ENCODE measurements around the gene LOXHD1.

LOXHD1 gene

GRCh38 chr18:46497129-46497528 lies 159.9 kb downstream of the LOXHD1 start:
- no peaks in the 10 kb centered on the region for H3K27me3 ChIP-seq (replicated peaks; ENCODE audit: control insufficient read depth, insufficient read depth, low read length, poor library complexity, severe bottlenecking)
- no peak overlapping the region for H3K27ac ChIP-seq (ENCODE audit: insufficient read depth, low read length, poor library complexity, severe bottlenecking)
- H3K36me3 ChIP-seq (ENCODE audit: control insufficient read depth, insufficient read depth, low read length): no peaks in the 10 kb centered on the region
- no peak for DNase-seq
- H3K9me3 ChIP-seq (ENCODE audit: control insufficient read depth, low read length): no peaks in the 10 kb centered on the region
- H3K4me3 ChIP-seq (ENCODE audit: insufficient read depth, low read depth, low read length, poor library complexity, severe bottlenecking): no peak overlapping the region
- no peaks in the 10 kb centered on the region for H3K4me1 ChIP-seq (ENCODE audit: control insufficient read depth, insufficient read depth, low read length, poor library complexity, severe bottlenecking)

GRCh38 chr18:46488471-46489213 lies 168.4 kb downstream of the LOXHD1 start:
- Histone ChIP-seq H3K4me3 (ENCODE audit: insufficient read depth, low read depth, low read length, poor library complexity, severe bottlenecking) (no peak overlapping the region), H3K4me1 (ENCODE audit: control insufficient read depth, insufficient read depth, low read length, poor library complexity, severe bottlenecking) (no peaks in the 10 kb centered on the region), H3K36me3 (ENCODE audit: control insufficient read depth, insufficient read depth, low read length) (no peaks in the 10 kb centered on the region), H3K27me3 (replicated peaks; ENCODE audit: control insufficient read depth, insufficient read depth, low read length, poor library complexity, severe bottlenecking) (no peaks in the 10 kb centered on the region), H3K27ac (ENCODE audit: insufficient read depth, low read length, poor library complexity, severe bottlenecking) (no peak overlapping the region), H3K9me3 (ENCODE audit: control insufficient read depth, low read length) (no peaks in the 10 kb centered on the region)
- no peak for DNase-seq

GRCh38 chr18:46485675-46486194 lies 171.3 kb downstream of the LOXHD1 start:
- Histone ChIP-seq H3K36me3 (ENCODE audit: control insufficient read depth, insufficient read depth, low read length) (no peaks in the 10 kb centered on the region), H3K4me1 (ENCODE audit: control insufficient read depth, insufficient read depth, low read length, poor library complexity, severe bottlenecking) (no peaks in the 10 kb centered on the region), H3K27me3 (replicated peaks; ENCODE audit: control insufficient read depth, insufficient read depth, low read length, poor library complexity, severe bottlenecking) (no peaks in the 10 kb centered on the region), H3K27ac (ENCODE audit: insufficient read depth, low read length, poor library complexity, severe bottlenecking) (no peak overlapping the region), H3K4me3 (ENCODE audit: insufficient read depth, low read depth, low read length, poor library complexity, severe bottlenecking) (no peak overlapping the region), H3K9me3 (ENCODE audit: control insufficient read depth, low read length) (no peaks in the 10 kb centered on the region)
- no peak for DNase-seq

- no peak overlapping the region for H3K4me3 ChIP-seq (ENCODE audit: insufficient read depth, low read depth, low read length, poor library complexity, severe bottlenecking)
- H3K9me3 ChIP-seq (ENCODE audit: control insufficient read depth, low read length): no peaks in the 10 kb centered on the region
- no peak for DNase-seq
- H3K4me1 ChIP-seq (ENCODE audit: control insufficient read depth, insufficient read depth, low read length, poor library complexity, severe bottlenecking): no peaks in the 10 kb centered on the region
- H3K36me3 ChIP-seq (ENCODE audit: control insufficient read depth, insufficient read depth, low read length): no peaks in the 10 kb centered on the region
- no peaks in the 10 kb centered on the region for H3K27me3 ChIP-seq (replicated peaks; ENCODE audit: control insufficient read depth, insufficient read depth, low read length, poor library complexity, severe bottlenecking)
- H3K27ac ChIP-seq (ENCODE audit: insufficient read depth, low read length, poor library complexity, severe bottlenecking): no peak overlapping the region
Observed at GRCh38 chr18:46484971-46485370, 172.0 kb downstream of the LOXHD1 start.

GRCh38 chr18:46482831-46483230 lies 174.2 kb downstream of the LOXHD1 start:
- H3K9me3 ChIP-seq (ENCODE audit: control insufficient read depth, low read length): no peaks in the 10 kb centered on the region
- H3K4me3 ChIP-seq (ENCODE audit: insufficient read depth, low read depth, low read length, poor library complexity, severe bottlenecking): no peak overlapping the region
- no peaks in the 10 kb centered on the region for H3K4me1 ChIP-seq (ENCODE audit: control insufficient read depth, insufficient read depth, low read length, poor library complexity, severe bottlenecking)
- no peak overlapping the region for H3K27ac ChIP-seq (ENCODE audit: insufficient read depth, low read length, poor library complexity, severe bottlenecking)
- H3K27me3 ChIP-seq (replicated peaks; ENCODE audit: control insufficient read depth, insufficient read depth, low read length, poor library complexity, severe bottlenecking): no peaks in the 10 kb centered on the region
- H3K36me3 ChIP-seq (ENCODE audit: control insufficient read depth, insufficient read depth, low read length): no peaks in the 10 kb centered on the region
- DNase-seq: no peak

- no peak for DNase-seq
- Histone ChIP-seq H3K27ac (ENCODE audit: insufficient read depth, low read length, poor library complexity, severe bottlenecking) (no peak overlapping the region), H3K27me3 (replicated peaks; ENCODE audit: control insufficient read depth, insufficient read depth, low read length, poor library complexity, severe bottlenecking) (no peaks in the 10 kb centered on the region), H3K4me3 (ENCODE audit: insufficient read depth, low read depth, low read length, poor library complexity, severe bottlenecking) (no peak overlapping the region), H3K9me3 (ENCODE audit: control insufficient read depth, low read length) (no peaks in the 10 kb centered on the region), H3K4me1 (ENCODE audit: control insufficient read depth, insufficient read depth, low read length, poor library complexity, severe bottlenecking) (no peaks in the 10 kb centered on the region), H3K36me3 (ENCODE audit: control insufficient read depth, insufficient read depth, low read length) (no peaks in the 10 kb centered on the region)
Observed at GRCh38 chr18:46481847-46482245, 175.2 kb downstream of the LOXHD1 start.

- DNase-seq: peak in 2 of 3 donors; percentile 9 to 31
Observed at GRCh38 chr18:46481048-46481846, 175.8 kb downstream of the LOXHD1 start.

GRCh38 chr18:46480226-46480625 lies 176.8 kb downstream of the LOXHD1 start:
- H3K27me3 ChIP-seq (replicated peaks; ENCODE audit: control insufficient read depth, insufficient read depth, low read length, poor library complexity, severe bottlenecking): no peaks in the 10 kb centered on the region

More at GRCh38 chr18:46481048-46481846, 175.8 kb downstream of the LOXHD1 start:
- no peak overlapping the region for H3K27ac ChIP-seq (ENCODE audit: insufficient read depth, low read length, poor library complexity, severe bottlenecking)
- no peaks in the 10 kb centered on the region for H3K9me3 ChIP-seq (ENCODE audit: control insufficient read depth, low read length)
- no peak overlapping the region for H3K4me3 ChIP-seq (ENCODE audit: insufficient read depth, low read depth, low read length, poor library complexity, severe bottlenecking)
- no peaks in the 10 kb centered on the region for H3K27me3 ChIP-seq (replicated peaks; ENCODE audit: control insufficient read depth, insufficient read depth, low read length, poor library complexity, severe bottlenecking)
- no peaks in the 10 kb centered on the region for H3K4me1 ChIP-seq (ENCODE audit: control insufficient read depth, insufficient read depth, low read length, poor library complexity, severe bottlenecking)
- H3K36me3 ChIP-seq (ENCODE audit: control insufficient read depth, insufficient read depth, low read length): no peaks in the 10 kb centered on the region

GRCh38 chr18:46478796-46479195 lies 178.2 kb downstream of the LOXHD1 start:
- DNase-seq: no peak
- no peak overlapping the region for H3K27ac ChIP-seq (ENCODE audit: insufficient read depth, low read length, poor library complexity, severe bottlenecking)
- no peaks in the 10 kb centered on the region for H3K4me1 ChIP-seq (ENCODE audit: control insufficient read depth, insufficient read depth, low read length, poor library complexity, severe bottlenecking)
- H3K4me3 ChIP-seq (ENCODE audit: insufficient read depth, low read depth, low read length, poor library complexity, severe bottlenecking): no peak overlapping the region
- no peaks in the 10 kb centered on the region for H3K27me3 ChIP-seq (replicated peaks; ENCODE audit: control insufficient read depth, insufficient read depth, low read length, poor library complexity, severe bottlenecking)
- no peaks in the 10 kb centered on the region for H3K9me3 ChIP-seq (ENCODE audit: control insufficient read depth, low read length)
- H3K36me3 ChIP-seq (ENCODE audit: control insufficient read depth, insufficient read depth, low read length): no peaks in the 10 kb centered on the region

More at GRCh38 chr18:46480226-46480625, 176.8 kb downstream of the LOXHD1 start:
- H3K36me3 ChIP-seq (ENCODE audit: control insufficient read depth, insufficient read depth, low read length): no peaks in the 10 kb centered on the region
- DNase-seq: no peak
- H3K9me3 ChIP-seq (ENCODE audit: control insufficient read depth, low read length): no peaks in the 10 kb centered on the region
- no peak overlapping the region for H3K27ac ChIP-seq (ENCODE audit: insufficient read depth, low read length, poor library complexity, severe bottlenecking)
- no peaks in the 10 kb centered on the region for H3K4me1 ChIP-seq (ENCODE audit: control insufficient read depth, insufficient read depth, low read length, poor library complexity, severe bottlenecking)
- H3K4me3 ChIP-seq (ENCODE audit: insufficient read depth, low read depth, low read length, poor library complexity, severe bottlenecking): no peak overlapping the region

Measured in effector memory CD4-positive, alpha-beta T cell (primary cell).